C4-2B (cell line): ENCODE measurements around the gene TMEM185B.

Source experiments
- H3K27ac ChIP-seq: fragments of 450-650 bp; 2 replicates; pipeline ENCODE4 v1.5.1; 2017
- CTCF ChIP-seq: fragments of 450-650 bp; conservative IDR thresholded peaks from 2 replicates; pipeline ENCODE4 v1.5.1; 2017; ENCODE audit warnings: mild to moderate bottlenecking
- ZFX ChIP-seq: fragments of 450-650 bp; IDR thresholded peaks from 2 replicates; pipeline ENCODE4 v1.6.1; 2017

Gene TMEM185B

GRCh38 chr2:120251078-120251477 lies 27.9 kb upstream of the TMEM185B start:
- no peak overlapping the region for H3K27ac ChIP-seq
- no peak for TF ChIP-seq ZFX
- TF ChIP-seq CTCF, result no peak

GRCh38 chr2:120250640-120251039 lies 27.4 kb upstream of the TMEM185B start:
- TF ChIP-seq CTCF (no peak), ZFX (no peak)

GRCh38 chr2:120247851-120248250 lies 24.7 kb upstream of the TMEM185B start:
- TF ChIP-seq ZFX, result no peak
- no peak for TF ChIP-seq CTCF
- H3K27ac ChIP-seq, result no peak overlapping the region

More at GRCh38 chr2:120250640-120251039, 27.4 kb upstream of the TMEM185B start:
- H3K27ac ChIP-seq, result no peak overlapping the region

- no peak overlapping the region for H3K27ac ChIP-seq
- no peak for TF ChIP-seq ZFX
- TF ChIP-seq CTCF, result no peak
Observed at GRCh38 chr2:120246546-120247300, 23.5 kb upstream of the TMEM185B start.

- no peak for TF ChIP-seq CTCF
- TF ChIP-seq ZFX, result no peak; the same call in 1 of the 2 replicates
- H3K27ac ChIP-seq, result peak overlapping the region; percentile 66
Observed at GRCh38 chr2:120245520-120246332, 22.5 kb upstream of the TMEM185B start.

GRCh38 chr2:120244656-120245519 lies 21.7 kb upstream of the TMEM185B start:
- TF ChIP-seq CTCF, result no peak
- no peak for TF ChIP-seq ZFX
- H3K27ac ChIP-seq, result peak overlapping the region; percentile 66
